Keratinocyte (primary cell): ENCODE data around the gene RALGPS2. TPM values are rescaled to one million over a fixed set of nuclear protein-coding genes. Genes with fewer than 3 reads are reported as not detected.

Experiments used
- DNase-seq: peaks from one replicate; pipeline ENCODE4 v3.0.0-alpha.2; 2011; ENCODE audit warnings: low read depth, missing footprints, low spot score
- FAIRE-seq: peaks from 2 replicates; lab custom pipeline; 2011; peaks lifted over from hg19 to GRCh38; lab: Jason Lieb, UNC
- H2AFZ ChIP-seq: 2 replicates; pipeline ENCODE4 v1.6.0; 2012; ENCODE audit warnings: low read length, control low read depth, inconsistent platforms; ENCODE audit not compliant: control insufficient read depth
- H3K27ac ChIP-seq: 2 replicates; pipeline ENCODE4 v1.5.1; 2011; ENCODE audit warnings: low read length; ENCODE audit not compliant: control insufficient read depth, insufficient read depth
- H3K27me3 ChIP-seq: 3 replicates; pipeline ENCODE4 v1.6.0; 2011; ENCODE audit warnings: low read length; ENCODE audit not compliant: control insufficient read depth, insufficient read depth; ENCODE audit errors: extremely low read depth
- H3K36me3 ChIP-seq, 2 experiments: 2 replicates in 1 of 2; 3 replicates in 1 of 2; pipeline ENCODE4 v1.5.1; 2011; ENCODE audit warnings: low read length in 2 of 2, mild to moderate bottlenecking in 1 of 2; ENCODE audit not compliant: control insufficient read depth in 2 of 2, insufficient read depth in 2 of 2; ENCODE audit errors: extremely low read depth in 1 of 2
- H3K4me1 ChIP-seq: 3 replicates; pipeline ENCODE4 v1.5.1; 2011; ENCODE audit warnings: low read length; ENCODE audit not compliant: control insufficient read depth, insufficient read depth; ENCODE audit errors: extremely low read depth
- H3K4me2 ChIP-seq: 3 replicates; pipeline ENCODE4 v1.6.0; 2011; ENCODE audit warnings: low read depth, low read length; ENCODE audit not compliant: control insufficient read depth, insufficient read depth; ENCODE audit errors: extremely low read depth
- H3K4me3 ChIP-seq, 3 experiments: fragments of 200-600 bp in 1 of 3; sonication (generic) in 1 of 3; 2 replicates in 2 of 3; 3 replicates in 1 of 3; pipeline ENCODE4 v1.5.1; 2011 to 2016; ENCODE audit warnings: low read length in 3 of 3, mild to moderate bottlenecking in 3 of 3, control low read depth in 2 of 3, inconsistent platforms in 1 of 3, low read depth in 1 of 3, mixed read lengths in 1 of 3, mixed run types in 1 of 3, moderate library complexity in 1 of 3; ENCODE audit not compliant: control insufficient read depth in 2 of 3, insufficient read depth in 2 of 3; ENCODE audit errors: extremely low read depth in 1 of 3
- H3K79me2 ChIP-seq: 2 replicates; pipeline ENCODE4 v1.6.0; 2012; ENCODE audit warnings: low read length; ENCODE audit not compliant: control insufficient read depth, insufficient read depth
- H3K9ac ChIP-seq: 3 replicates; pipeline ENCODE4 v1.6.0; 2011; ENCODE audit warnings: low read length; ENCODE audit not compliant: control insufficient read depth, insufficient read depth; ENCODE audit errors: extremely low read depth
- H3K9me1 ChIP-seq: 3 replicates; pipeline ENCODE4 v1.6.0; 2011; ENCODE audit warnings: low read length; ENCODE audit not compliant: control insufficient read depth, insufficient read depth; ENCODE audit errors: extremely low read depth
- H3K9me3 ChIP-seq: 2 replicates; pipeline ENCODE4 v1.5.1; 2012; ENCODE audit warnings: low read depth, low read length; ENCODE audit not compliant: control insufficient read depth
- H4K20me1 ChIP-seq: 3 replicates; pipeline ENCODE4 v1.6.0; 2011; ENCODE audit warnings: low read length; ENCODE audit not compliant: control insufficient read depth, insufficient read depth; ENCODE audit errors: extremely low read depth
- CTCF ChIP-seq, 3 experiments: IDR thresholded peaks in 1 of 3; conservative IDR thresholded peaks in 1 of 3; optimal IDR thresholded peaks in 1 of 3; 2 replicates in 2 of 3; 3 replicates in 1 of 3; pipeline versions ENCODE3 to v1.5.1; 2011; ENCODE audit warnings: low read length in 3 of 3, mild to moderate bottlenecking in 3 of 3, moderate library complexity in 2 of 3, control low read depth in 1 of 3, inconsistent platforms in 1 of 3; ENCODE audit not compliant: insufficient read depth in 2 of 3; ENCODE audit errors: extremely low read depth in 1 of 3
- EZH2 ChIP-seq: IDR thresholded peaks from one replicate; pipeline ENCODE4 v1.6.1; 2012; ENCODE audit warnings: inconsistent platforms, mild to moderate bottlenecking, low read length, moderate library complexity
- dilution Hi-C: fragments of 300-500 bp; cut with MboI; formaldehyde crosslinking; loops from one replicate; pipeline ENCODE4 v1.7.0; 2020; ENCODE audit warnings: low sequenced_read_pairs; ENCODE audit not compliant: extremely low pct_ligation_motif_present
- polyA plus RNA-seq, 5 experiments: library from polyadenylated mRNA; depleted of rRNA in 3 of 5; stranded (reverse) in 3 of 5; stranded (forward) in 1 of 5; unstranded in 1 of 5; fragments of >200 nt; gene quantifications; 1 replicate in 1 of 5; 2 replicates in 3 of 5; 3 replicates in 1 of 5; pipeline versions ENCODE4 v1.2.1 to v1.2.3, GENCODE V29; 2011 to 2012; ENCODE audit warnings: missing spikeins in 2 of 5, low read depth in 1 of 5, low replicate concordance in 1 of 5

RALGPS2 gene
- polyA plus RNA-seq, 1 donor (not counting 4 experiments of a cell fraction or from before 2014, with no cell fraction given): 14.8 TPM

GRCh38 chr1:178874966-178875365 is 149.9 kb downstream of the RALGPS2 start:
- H3K27ac ChIP-seq: no peak overlapping the region
- H3K79me2 ChIP-seq: no peaks in the 10 kb centered on the region
- H2AFZ ChIP-seq: no peak overlapping the region
- H3K9me1 ChIP-seq: no peaks in the 10 kb centered on the region
- dilution Hi-C loops: no loop called here
- FAIRE-seq: no peak
- H3K4me2 ChIP-seq: no peak overlapping the region
- no peak overlapping the region for H3K4me3 ChIP-seq
- no peaks in the 10 kb centered on the region for H4K20me1 ChIP-seq
- H3K9ac ChIP-seq: no peak overlapping the region
- H3K36me3 ChIP-seq: no peaks in the 10 kb centered on the region
- H3K27me3 ChIP-seq: no peaks in the 10 kb centered on the region
- no peaks in the 10 kb centered on the region for H3K9me3 ChIP-seq
- no peak for DNase-seq
- no peaks in the 10 kb centered on the region for H3K4me1 ChIP-seq
- TF ChIP-seq CTCF (optimal IDR thresholded peaks at IDR 0.05 in 1 of 3, IDR thresholded peaks at IDR 0.05 in 1 of 3, conservative IDR thresholded peaks at IDR 0.05 in 1 of 3; ENCODE audit: extremely low read depth in 1 of 3, insufficient read depth in 2 of 3, low read length in 3 of 3): no peak
- TF ChIP-seq EZH2: no peak

- no peak overlapping the region for H3K27ac ChIP-seq
- H3K9ac ChIP-seq: no peak overlapping the region
- DNase-seq (no peak), FAIRE-seq (no peak)
- H3K9me3 ChIP-seq: no peaks in the 10 kb centered on the region
- H3K36me3 ChIP-seq: no peaks in the 10 kb centered on the region
- H3K9me1 ChIP-seq: no peaks in the 10 kb centered on the region
- no peak overlapping the region for H3K4me2 ChIP-seq
- no peaks in the 10 kb centered on the region for H3K79me2 ChIP-seq
- no peaks in the 10 kb centered on the region for H3K4me1 ChIP-seq
- H3K27me3 ChIP-seq: no peaks in the 10 kb centered on the region
- H4K20me1 ChIP-seq: no peaks in the 10 kb centered on the region
- no peak for TF ChIP-seq EZH2
- TF ChIP-seq CTCF (optimal IDR thresholded peaks at IDR 0.05 in 1 of 3, IDR thresholded peaks at IDR 0.05 in 1 of 3, conservative IDR thresholded peaks at IDR 0.05 in 1 of 3; ENCODE audit: extremely low read depth in 1 of 3, insufficient read depth in 2 of 3, low read length in 3 of 3): no peak
- H2AFZ ChIP-seq: no peak overlapping the region
- no peak overlapping the region for H3K4me3 ChIP-seq
- dilution Hi-C loops: no loop called here
These were observed 150.9 kb downstream of the RALGPS2 start for GRCh38 chr1:178875936-178876335.
